MCF 10A (cell line): Measurements from ENCODE around the gene TNFAIP2. TPM values are rescaled to one million over a fixed set of nuclear protein-coding genes. Genes with fewer than 3 reads are reported as not detected.

Experiments used
- BruUV-seq: library from RNA; stranded (reverse); fragments of 400-500 nt; replicated peaks from 2 replicates; lab custom pipeline; 2021; lab: Mats Ljungman, UMichigan
- CTCF ChIA-PET: fragments of 300-600 bp; sonication (Branson Sonifier 250); formaldehyde crosslinking; extraction: SDS; loops from one replicate; lab custom pipeline; 2021; ENCODE audit warnings: antibody characterized with exemption, inconsistent platforms; lab: Yijun Ruan, JAX
- POLR2A ChIA-PET: fragments of 300-600, 350-650 bp; sonication (Branson Sonifier 250); formaldehyde crosslinking; extraction: SDS; loops from one replicate; lab custom pipeline; 2020; ENCODE audit warnings: antibody characterized with exemption, inconsistent platforms; lab: Yijun Ruan, JAX
- DNase-seq: peaks from one replicate; pipeline ENCODE4 v3.0.0-alpha.2; 2018; ENCODE audit not compliant: unreplicated experiment
- H3K27ac Mint-ChIP-seq: one replicate; pipeline ENCODE4 v1.8.0; 2022; ENCODE audit warnings: mild to moderate bottlenecking, low read depth, mixed read lengths; ENCODE audit not compliant: unreplicated experiment
- H3K27me3 Mint-ChIP-seq: one replicate; pipeline ENCODE4 v1.8.0; 2022; ENCODE audit warnings: mixed read lengths; ENCODE audit not compliant: insufficient read depth, unreplicated experiment
- H3K36me3 Mint-ChIP-seq: one replicate; pipeline ENCODE4 v1.8.0; 2022; ENCODE audit warnings: mild to moderate bottlenecking, moderate library complexity, mixed read lengths; ENCODE audit not compliant: insufficient read depth, unreplicated experiment
- H3K4me1 Mint-ChIP-seq: one replicate; pipeline ENCODE4 v1.8.0; 2022; ENCODE audit warnings: mixed read lengths; ENCODE audit not compliant: insufficient read depth, unreplicated experiment
- H3K4me3 Mint-ChIP-seq: one replicate; pipeline ENCODE4 v1.8.0; 2022; ENCODE audit warnings: mild to moderate bottlenecking, moderate library complexity, mixed read lengths; ENCODE audit not compliant: unreplicated experiment
- H3K9me3 Mint-ChIP-seq: one replicate; pipeline ENCODE4 v1.8.0; 2022; ENCODE audit warnings: mixed read lengths; ENCODE audit not compliant: unreplicated experiment
- CTCF ChIP-seq: fragments of 200-600 bp; IDR thresholded peaks from one replicate; pipeline ENCODE4 v1.8.0; 2022; ENCODE audit warnings: antibody characterized with exemption, mild to moderate bottlenecking; ENCODE audit not compliant: unreplicated experiment
- intact Hi-C: fragments of 100-400 bp; cut with micrococcal nuclease; formaldehyde crosslinking; loops from 2 replicates; pipeline ENCODE4 v1.14.1; 2022
- total RNA-seq: library from RNA; stranded (reverse); gene quantifications from 2 replicates; pipeline ENCODE4 v1.2.3, GENCODE V29; 2022

The TNFAIP2 gene
- total RNA-seq, 1 experiment from 2014 or later = 19.1 TPM

- BruUV-seq = no TSS peak
- DNase-seq = no peak
- Mint-ChIP-seq H3K9me3 (no peaks in the 10 kb centered on the region), H3K27ac (no peak overlapping the region), H3K27me3 (no peaks in the 10 kb centered on the region), H3K4me3 (no peak overlapping the region), H3K36me3 (no peaks in the 10 kb centered on the region), H3K4me1 (no peaks in the 10 kb centered on the region)
- CTCF ChIA-PET = interaction anchor here (0.6 to 1.8 kb wide), 3 partner anchors 18 to 205 kb away, joined by 4 to 9 read pairs (median 5); no protein-coding TSS in a partner anchor
- TF ChIP-seq CTCF = no peak
- intact Hi-C loops = no loop called here
- POLR2A ChIA-PET = no interaction called here
Measured at GRCh38 chr14:103087343-103087835, 35.9 kb upstream of the TNFAIP2 start.

GRCh38 chr14:103088921-103089320, 34.3 kb upstream of the TNFAIP2 start:
- Mint-ChIP-seq H3K27ac (no peak overlapping the region), H3K4me3 (no peak overlapping the region), H3K36me3 (no peaks in the 10 kb centered on the region), H3K27me3 (no peaks in the 10 kb centered on the region), H3K4me1 (no peaks in the 10 kb centered on the region), H3K9me3 (no peaks in the 10 kb centered on the region)
- ChIA-PET POLR2A (no interaction called here), CTCF (interaction anchor here (0.9 kb wide), 2 partner anchors 72 to 203 kb away, joined by 3 to 4 read pairs; no protein-coding TSS in a partner anchor)
- DNase-seq = no peak
- BruUV-seq = no TSS peak
- intact Hi-C loops = no loop called here
- no peak for TF ChIP-seq CTCF

- ChIA-PET CTCF (interaction anchor here (0.9 kb wide), 2 partner anchors 71 to 203 kb away, joined by 3 to 4 read pairs; no protein-coding TSS in a partner anchor), POLR2A (interaction anchor here (0.5 kb wide), 1 partner anchor 438 kb away, joined by 4 read pairs; no protein-coding TSS in a partner anchor)
- no peaks in the 10 kb centered on the region for H3K9me3 Mint-ChIP-seq
- no TSS peak for BruUV-seq
- TF ChIP-seq CTCF = no peak
- no peak overlapping the region for H3K27ac Mint-ChIP-seq
- intact Hi-C loops = no loop called here
- no peaks in the 10 kb centered on the region for H3K4me1 Mint-ChIP-seq
- no peaks in the 10 kb centered on the region for H3K36me3 Mint-ChIP-seq
- DNase-seq = no peak
- H3K4me3 Mint-ChIP-seq = no peak overlapping the region
- no peaks in the 10 kb centered on the region for H3K27me3 Mint-ChIP-seq
Measured at GRCh38 chr14:103089386-103090335, 33.6 kb upstream of the TNFAIP2 start.

GRCh38 chr14:103090481-103091020, 32.7 kb upstream of the TNFAIP2 start:
- H3K9me3 Mint-ChIP-seq = no peaks in the 10 kb centered on the region
- intact Hi-C loops = no loop called here
- H3K4me3 Mint-ChIP-seq = no peak overlapping the region
- H3K27ac Mint-ChIP-seq = peak overlapping the region; percentile 54
- H3K36me3 Mint-ChIP-seq = no peaks in the 10 kb centered on the region
- no peaks in the 10 kb centered on the region for H3K4me1 Mint-ChIP-seq
- DNase-seq = no peak
- POLR2A ChIA-PET = interaction anchor here (0.5 kb wide), 1 partner anchor 437 kb away, joined by 4 read pairs; no protein-coding TSS in a partner anchor
- H3K27me3 Mint-ChIP-seq = no peaks in the 10 kb centered on the region
- no TSS peak for BruUV-seq
- TF ChIP-seq CTCF = no peak
- CTCF ChIA-PET = interaction anchor here (0.7 to 0.9 kb wide), 2 partner anchors 12 to 202 kb away, joined by 3 to 7 read pairs; no protein-coding TSS in a partner anchor
